NOMO-1 treated with dmso at 0.1 percent for 144 hours (cell line): ENCODE measurements around the gene STK36.

Experiments
- DNase-seq: peaks from one replicate; lab custom pipeline; 2025; ENCODE audit not compliant: unreplicated experiment; lab: John Stamatoyannopoulos, UW

STK36 gene

DNA sequence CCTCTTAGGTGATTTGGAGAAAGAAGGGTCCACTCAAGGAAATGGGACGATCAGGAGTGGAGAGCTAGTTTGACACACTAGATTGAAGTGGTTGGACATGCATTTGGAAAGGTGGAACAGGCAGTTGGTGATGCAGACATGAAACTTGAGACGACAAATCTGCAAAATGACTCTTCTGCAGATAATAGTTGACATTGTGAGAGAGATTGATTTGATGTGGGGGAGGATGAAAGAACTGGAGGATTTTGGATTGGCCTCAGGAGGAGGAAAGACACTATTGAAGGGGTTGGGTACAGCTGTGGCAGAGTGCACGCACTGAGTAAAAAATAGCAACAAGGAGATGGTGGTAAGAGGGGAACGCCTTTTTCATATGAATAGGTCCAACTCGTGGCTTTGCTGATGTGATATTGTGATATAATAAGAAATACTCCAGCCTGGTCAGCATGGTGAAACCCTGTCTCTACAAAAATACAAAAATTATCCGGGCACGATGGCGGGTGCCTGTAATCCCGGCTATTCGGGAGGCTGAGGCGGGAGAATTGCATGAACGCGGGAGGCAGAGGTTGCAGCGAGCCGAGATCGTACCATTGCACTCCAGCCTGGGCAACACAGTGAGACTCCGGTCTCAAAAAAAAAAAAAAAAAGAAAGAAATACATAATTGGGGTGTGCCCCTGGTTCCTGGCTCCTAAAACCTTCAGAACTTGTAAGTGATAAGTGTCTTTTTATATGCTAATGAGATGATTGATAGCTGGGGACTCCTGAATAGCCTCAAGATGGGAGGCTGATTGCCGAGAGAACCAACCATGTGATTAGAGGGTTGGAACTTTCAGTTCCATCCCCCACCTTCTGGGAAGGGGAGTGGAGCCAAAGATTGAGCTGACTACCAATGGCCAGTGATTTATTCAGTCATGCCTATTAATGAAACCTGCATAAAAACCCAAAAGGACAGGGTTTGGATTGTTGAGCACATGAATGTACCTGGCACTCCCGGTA is 48.5 kb downstream of the STK36 start:
- no peak for DNase-seq

DNA sequence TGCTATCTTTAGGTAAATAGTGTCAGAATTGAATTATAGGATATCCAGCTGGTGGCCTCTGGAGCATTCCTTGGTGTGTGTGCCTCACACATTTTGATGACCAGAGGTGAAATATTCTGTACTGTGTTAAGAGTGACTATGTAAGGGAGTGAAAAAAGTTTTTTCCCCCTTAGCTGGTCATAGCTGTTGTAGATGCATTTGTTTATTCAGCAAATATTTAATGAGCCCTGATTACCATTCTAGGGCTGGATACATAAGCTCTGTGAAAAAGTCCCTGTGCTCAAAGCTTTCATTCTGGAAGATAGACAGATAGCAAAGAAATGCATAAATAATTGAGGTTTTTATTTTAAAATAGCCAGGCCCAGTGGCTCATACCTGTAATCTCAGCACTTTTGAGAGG is 49.6 kb downstream of the STK36 start:
- no peak for DNase-seq

DNA sequence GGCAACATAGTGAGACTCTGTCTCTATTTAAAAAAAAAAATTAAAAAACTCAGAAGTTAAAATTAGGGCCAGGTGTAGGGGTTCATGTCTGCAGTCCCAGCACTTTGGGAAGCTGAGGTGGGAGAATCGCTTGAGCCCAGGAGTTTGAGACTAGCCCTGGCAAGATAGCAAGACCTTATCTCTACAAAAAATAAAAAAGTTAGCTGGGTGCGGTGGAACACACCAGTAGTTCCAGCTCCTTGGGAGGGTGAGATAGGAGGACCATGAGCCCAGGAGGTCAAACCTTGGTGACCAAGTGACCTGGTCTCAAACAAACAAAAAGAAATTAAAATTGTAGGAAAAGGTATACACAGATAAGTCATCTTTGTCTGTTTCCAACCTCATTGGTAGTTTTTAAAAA is 50.0 kb downstream of the STK36 start:
- DNase-seq = no peak

DNA sequence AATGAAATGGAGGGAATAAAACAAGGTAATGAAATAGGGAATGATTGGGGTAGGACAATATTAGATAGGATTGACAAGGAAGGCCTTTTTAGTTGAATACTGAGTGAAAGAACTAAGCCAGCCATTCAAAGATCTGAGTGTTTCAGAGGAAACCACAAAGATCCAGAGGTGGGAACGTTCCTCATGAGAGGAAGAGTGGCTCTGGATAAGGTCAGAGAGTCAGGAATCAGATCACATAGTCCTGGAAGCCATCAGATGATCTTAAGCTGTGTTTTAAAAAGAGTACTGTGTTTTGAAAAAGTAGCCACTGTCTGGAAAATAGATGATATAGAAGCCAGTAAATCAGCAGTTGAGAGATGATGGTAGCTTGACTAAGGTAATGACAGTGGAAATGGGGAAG is 50.5 kb downstream of the STK36 start:
- DNase-seq = no peak

DNA sequence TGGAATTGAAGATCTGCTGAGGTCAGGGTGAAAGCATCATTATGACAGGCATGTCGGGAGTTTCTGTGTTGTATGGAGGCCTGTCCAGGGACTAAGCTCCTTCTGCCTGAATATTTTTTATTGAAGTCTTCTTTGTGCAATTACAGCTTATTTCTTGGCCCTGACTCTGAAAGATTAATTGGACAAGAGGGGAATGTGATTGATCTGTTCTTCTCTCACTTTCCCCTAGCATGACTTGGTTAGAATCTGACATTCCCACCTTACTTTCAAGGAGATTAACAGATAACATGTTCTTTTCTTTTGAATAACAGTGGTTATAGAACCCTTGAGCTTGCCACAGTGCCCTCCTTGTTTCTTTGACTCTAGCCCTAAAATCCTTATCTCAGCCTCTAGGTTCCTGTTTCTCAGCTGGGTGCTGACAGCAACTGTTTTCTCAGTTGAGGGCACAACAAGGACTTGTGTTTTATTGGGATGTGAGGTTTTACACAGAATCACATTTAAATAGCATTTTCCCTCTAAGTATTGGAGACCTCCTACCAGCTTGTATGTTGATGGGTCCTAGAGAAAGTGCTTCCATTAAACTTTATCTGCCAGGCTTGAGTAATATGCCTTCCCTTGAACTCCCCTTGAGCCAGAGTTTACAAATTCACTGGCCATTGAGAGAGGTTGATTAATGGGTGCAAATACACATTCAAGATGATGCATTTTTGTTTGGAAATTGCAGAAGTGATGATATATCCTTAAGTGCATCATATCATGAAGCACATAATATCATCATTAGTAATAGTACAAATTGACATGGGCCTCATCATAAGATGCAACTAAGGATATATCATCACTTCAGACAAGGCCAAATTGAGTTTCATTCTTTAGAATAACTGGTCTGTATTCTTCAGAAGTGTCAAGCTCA is 51.2 kb downstream of the STK36 start:
- no peak for DNase-seq

DNA sequence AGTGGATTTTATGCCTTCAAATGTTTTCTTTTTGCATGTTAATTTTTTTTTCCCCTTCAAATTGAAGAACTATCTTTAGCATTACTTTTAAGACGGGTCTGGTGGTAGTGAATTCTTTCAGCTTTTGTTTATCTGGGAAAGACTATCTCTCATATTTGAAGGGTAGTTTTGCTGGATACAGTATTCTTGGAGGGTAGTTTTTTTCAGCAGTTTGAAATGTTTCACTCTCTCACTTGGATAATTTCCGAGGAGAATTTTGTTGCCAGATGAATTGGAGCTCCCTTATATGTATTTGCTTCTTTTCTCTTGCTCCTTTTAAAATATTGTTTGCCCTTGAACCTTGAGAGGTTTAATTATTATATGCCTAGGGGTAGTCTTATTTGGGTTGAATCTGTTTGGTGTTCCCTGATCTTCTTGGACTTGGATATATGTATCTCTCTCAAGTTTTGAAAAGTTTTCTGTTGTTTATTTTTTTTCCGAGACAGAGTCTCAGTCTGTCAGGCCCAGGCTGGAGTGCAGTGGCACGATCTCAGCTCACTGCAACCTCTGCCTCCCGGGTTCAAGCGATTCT is 54.2 kb downstream of the STK36 start:
- no peak for DNase-seq

DNA sequence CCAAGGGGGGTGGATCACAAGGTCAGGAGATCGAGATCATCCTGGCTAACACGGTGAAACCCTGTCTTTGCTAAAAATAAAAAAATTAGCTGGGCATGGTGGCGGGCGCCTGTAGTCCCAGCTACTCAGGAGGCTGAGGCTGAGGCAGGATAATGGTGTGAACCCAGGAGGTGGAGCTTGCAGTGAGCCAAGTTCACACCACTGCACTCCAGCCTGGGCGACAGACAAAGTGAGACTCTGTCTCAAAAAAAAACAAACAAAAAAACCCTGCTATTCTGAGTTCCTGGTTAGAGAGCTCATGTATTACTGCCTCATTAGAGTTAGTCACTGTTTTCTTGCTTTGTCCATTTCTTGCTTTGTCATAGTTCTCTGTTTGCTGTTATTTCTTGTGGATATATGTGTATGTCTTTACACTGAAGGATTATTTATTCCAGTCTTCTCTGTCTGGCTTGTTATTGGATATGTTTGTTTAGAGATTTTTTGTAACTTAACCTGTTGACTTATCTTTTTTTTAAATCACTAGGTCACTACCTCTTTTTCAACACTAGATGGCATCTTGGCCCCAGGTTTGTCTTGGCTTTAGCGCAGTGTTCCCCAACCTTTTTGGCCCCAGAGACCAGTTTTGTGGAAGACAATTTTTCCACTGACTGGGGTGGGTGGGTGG is 55.7 kb downstream of the STK36 start:
- peak; percentile 31 for DNase-seq

DNA sequence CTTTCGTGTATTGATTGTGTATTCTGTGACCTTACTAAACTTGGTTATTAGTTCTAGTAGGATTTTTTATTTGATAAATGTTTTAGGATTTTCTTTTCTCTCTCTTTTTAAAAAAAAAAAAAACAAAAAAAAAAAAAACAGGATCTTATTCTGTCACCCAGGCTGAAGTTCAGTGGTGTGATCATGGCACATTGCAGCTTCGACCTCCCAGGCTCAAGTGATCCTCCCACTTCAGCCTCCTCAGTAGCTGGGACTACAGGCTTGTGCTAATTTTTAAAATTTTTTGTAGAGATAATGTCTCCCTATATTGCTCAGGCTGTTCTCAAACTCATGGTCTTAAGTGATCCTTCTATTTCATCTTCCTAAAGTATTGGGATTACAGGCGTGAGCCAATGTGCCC is 57.8 kb downstream of the STK36 start:
- no peak for DNase-seq

DNA sequence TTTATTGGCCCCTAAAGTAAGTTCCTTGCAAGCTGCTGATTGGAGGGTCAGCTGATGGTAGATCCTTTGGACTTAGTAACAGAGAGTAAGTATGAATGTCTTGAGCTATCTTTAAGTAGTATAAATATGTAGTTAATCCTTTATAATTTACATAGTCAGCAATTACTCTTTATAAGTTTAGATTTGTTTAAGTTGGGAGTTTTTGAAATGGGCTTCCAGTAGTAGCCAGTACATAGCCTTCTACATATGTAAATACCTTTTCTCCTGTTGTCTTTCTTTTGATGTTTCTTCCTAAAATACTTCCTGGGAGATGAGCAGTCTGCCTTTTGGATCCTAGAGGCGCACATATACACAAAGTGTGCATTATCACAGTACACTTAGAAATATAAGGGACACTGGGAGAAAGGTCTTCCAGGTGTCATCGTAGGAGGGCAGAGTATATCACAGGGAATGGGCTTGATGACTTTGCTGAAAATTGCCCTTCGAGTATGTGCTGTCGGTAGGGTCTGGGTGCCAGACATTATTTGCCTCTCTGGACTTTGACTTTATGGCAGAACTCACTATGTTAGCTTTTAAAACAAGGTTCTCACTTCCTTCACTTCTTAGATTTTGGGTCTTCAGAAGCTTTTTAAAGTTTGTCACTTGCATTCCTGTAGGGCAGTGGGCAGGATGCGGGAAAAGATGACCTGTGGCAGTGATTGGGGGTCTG is 60.3 kb downstream of the STK36 start:
- DNase-seq = no peak

DNA sequence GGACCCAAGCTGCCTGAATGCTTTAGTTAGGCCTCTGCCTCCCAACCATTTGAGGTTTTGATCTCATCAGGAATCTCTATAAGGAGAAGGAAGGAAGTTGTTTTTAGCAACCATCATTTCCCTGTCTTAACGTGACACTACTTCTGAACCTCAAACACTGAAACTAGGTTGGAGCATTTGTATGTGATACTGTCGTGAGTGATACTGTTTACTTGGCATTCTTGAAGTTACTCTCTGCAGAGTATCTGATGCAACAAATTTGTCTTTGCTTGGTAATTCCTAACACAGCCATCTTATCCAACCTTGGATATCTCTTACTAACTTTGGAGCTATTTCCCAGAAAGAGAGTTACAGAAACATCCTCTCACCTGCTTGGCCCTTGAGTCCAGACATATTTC is 60.9 kb downstream of the STK36 start:
- DNase-seq = no peak

DNA sequence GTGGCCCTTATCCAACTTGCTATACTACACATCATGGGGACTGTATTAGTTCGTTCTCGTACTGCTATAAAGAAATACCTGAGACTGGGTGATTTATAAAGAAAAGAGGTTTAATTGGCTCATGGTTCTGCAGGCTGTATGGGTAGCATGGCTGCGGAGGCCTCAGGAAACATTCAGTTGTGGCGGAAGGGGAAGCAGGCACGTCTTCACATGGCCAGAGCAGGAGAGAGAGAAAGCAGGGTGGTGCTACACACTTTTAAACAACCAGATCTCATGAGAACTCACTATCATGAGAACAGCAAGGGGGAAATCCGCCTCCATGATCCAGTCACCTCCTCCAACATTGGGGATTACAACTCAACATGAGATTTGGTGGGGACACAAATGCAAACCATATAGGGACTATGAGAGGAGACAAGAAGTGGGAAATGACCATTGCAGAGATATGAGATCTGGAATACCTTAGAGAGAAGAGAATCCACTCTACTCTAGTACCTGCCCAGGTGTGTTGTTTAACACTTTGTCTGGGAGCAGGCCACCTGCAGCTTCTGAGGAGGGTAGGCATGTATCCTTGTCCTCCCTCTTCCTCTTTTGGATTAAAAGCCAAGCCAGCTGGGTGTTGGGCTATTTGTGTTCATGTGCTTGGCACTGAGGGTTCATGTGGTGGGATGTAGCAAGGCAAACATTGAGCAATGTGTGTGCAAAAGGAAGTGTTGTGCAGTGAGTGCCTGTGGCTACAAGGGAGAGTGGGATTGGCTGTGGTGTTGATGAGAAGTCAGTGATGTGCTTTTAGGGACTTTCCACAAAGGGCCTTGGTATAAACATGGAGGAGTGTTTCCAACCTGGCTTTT is 61.5 kb downstream of the STK36 start:
- DNase-seq = peak; percentile 73

DNA sequence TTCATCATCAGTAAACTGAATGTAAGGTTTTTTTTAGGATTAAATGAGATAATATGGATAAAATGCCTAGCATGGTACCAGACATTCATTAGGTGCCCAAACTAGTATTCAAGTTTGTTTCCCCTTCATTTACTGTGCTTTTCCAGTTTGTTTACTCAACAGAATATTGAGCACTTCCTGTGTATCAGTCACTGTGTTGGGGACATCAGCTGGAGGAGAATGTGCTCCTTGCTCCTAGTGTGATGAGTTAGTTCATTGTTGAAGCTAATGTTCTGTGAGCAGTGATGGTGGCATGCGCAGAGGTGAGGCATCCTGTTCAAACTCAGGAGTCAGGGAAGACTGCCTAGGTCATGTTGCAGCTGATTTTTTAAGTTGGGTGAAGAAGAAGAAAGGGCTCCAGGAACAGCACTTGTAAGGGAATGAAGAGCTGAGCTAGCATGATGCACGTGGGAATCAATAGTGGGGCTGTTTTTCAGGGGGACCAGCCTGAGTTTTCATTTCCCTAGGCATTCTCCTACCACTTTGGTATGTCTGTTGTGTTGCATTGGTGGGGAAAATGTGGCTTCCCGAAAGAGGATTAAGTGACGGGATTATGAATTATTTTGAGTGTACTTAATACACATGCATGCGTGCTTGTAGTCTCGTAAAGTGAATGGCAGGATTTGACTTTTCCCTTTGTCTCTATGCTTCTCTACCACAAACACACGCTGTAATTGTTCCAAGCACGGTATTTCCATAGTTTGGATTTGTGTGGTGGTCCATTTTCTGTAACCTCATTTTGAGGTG is 62.5 kb downstream of the STK36 start:
- no peak for DNase-seq

DNA sequence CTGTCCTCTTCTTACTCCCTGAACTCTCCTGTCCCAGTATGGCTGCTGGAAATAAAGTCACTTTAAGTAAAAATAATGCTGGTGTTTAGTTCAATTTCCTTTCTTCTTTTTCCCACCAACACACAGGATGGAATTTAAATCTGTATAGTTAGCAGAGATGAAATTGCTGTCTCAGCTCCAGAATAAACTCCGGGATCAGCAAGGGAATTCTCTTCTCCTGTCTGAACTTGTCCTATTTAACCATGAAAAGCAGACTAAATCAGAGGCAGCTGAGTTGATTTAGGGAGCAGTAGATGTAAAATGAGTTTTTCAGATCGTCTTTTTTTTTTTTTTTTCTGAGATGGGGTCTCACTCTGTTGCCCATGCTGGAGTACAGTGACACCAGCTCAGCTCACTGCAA is 64.6 kb downstream of the STK36 start:
- DNase-seq = no peak

DNA sequence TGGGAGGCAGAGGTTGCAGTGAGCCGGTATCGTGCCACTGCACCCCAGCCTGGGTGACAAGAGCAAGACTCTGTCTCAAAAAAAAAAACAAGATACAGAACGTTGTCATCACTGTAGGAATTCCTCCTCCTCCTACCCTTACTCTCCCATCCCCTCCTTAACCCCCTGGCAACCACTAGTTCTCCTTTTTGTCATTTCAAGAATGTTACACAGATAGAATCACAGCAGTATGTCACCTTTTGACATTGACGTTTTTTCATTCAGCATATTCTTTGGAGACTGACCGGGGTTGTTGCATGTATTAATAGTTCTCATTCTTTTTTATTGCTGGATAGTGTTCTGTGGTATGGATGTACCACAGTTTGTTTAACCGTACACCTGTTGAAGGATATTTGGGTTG is 71.2 kb downstream of the STK36 start:
- DNase-seq = no peak

DNA sequence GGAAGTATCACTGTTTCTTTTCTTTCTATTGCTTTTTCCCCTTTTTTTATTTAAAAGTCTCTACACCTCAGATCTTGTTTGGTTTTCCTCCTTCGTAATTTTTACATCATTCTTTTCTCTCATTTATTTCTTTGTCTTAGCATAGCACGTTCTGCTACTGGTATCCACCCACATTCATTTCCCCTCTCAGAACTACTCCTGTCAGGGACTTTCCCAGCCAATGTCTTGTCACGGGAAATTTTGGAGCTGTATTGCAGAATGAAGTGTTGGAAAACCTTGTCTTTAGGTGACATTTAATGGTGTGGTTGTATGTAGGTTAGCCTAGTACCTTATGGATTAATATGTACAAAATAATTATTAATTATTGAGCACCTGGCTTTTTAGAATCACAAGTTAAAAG is 72.7 kb downstream of the STK36 start:
- DNase-seq = no peak

DNA sequence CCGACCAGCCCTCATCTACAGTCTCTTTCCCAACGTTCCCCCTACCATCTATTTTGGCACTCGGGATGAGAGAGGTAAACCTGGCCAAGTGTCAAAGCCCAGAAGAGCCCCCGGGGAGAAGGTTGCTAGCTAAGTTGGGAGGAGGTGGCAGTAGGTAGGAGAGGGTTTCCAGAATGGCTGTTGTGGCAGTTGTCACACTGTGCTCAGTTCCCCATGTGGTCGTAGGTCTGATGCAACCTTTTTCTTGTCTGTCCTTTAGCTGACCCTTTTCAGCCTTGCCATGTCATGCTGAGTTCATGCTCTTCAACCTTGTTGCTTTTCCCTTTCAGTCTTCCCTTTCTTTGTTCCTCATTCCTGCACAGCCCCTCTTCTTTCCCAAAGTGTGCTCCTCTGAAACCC is 73.3 kb downstream of the STK36 start:
- DNase-seq = peak; percentile 79

DNA sequence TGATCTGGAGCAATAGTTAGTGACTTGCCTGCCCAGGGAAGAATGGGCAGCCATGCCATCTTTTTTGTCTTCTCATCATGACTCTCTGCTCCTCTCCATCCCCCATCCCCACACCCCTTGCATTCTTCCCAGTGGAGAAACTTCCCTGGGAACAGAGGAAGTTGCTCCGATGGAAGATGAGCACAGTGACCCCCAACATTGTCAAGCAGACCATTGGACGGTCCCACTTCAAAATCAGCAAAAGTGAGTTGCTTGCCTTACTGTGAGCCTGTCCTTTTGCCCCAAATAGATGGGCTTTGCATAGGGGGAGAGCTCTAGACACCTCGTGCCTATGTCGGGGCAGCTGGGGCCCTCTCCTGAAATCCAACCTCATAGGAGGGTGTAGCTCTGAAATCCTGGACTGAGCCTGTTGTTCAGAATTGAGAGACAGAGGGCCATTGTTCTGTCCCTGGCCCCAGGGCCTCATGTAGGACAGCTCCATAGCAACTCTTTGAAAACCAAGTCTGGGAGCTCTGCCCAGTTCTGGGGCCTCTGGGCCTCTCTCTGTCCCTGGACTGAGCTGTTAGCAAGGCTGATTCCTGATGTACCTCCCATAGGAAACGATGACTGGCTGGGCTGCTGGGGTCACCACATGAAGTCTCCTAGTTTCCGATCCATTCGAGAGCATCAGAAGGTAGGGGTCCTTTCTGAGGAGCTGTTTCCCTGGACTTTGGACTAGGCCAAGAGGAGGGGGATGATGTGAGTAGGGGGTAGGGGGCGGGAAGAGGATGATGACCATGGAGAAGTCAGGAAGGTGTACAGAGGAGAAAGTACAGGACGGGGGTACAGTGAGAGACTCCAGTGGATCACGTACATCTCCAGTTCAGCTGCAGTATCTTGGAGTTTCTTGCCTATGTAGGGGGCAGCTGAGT is 73.9 kb downstream of the STK36 start:
- DNase-seq = no peak

DNA sequence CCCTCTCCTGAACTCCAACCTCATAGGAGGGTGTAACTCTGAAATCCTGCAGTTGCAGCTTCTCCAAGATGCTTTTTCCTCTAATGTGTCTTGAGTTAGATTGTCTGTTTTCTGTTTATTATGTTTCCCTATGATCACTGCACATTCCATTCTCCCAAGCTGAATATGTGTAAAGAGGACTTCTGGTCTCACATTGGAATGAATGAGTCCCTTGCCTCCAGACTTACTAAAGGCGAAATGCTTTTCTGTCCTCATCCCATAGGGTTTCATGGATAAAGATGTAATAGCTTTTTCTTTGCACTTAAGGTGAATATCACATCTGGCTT is 74.5 kb downstream of the STK36 start:
- no peak for DNase-seq
